ENCODE measurements around the gene PAQR9. TPM values are rescaled to one million over a fixed set of nuclear protein-coding genes. Genes with fewer than 3 reads are reported as not detected.

PAQR9 gene
- total and polyA plus RNA-seq, 2 donors (not counting 1 experiment from before 2014, with no cell fraction given), result not detected

DNA sequence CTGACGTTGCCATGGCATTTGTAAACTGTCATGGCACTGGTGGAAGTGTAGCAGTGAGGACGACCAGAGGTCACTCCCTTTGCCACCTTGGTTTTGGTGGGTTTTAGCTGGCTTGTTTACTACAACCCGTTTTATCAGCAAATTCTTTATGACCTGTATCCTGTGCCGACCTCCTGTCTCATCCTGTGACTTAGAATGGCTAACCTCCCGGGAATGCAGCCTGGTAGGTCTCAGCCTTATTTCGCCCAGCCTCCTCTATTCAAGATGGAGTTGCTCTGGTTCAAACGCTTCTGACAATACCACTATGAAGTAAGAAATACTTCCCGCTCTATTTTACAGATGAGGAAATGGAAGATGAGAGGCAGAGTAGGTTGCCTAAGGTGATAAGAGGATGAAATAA is 16.6 kb downstream of the PAQR9 start:
- ATAC-seq (ENCODE audit: low read depth), result no peak
- no peak for TF ChIP-seq EZH2 (IDR thresholded peaks at IDR 0.05; ENCODE audit: borderline replicate concordance, insufficient read depth, low read depth, low read length, poor library complexity, severe bottlenecking)
- TF ChIP-seq, protein P1, sequence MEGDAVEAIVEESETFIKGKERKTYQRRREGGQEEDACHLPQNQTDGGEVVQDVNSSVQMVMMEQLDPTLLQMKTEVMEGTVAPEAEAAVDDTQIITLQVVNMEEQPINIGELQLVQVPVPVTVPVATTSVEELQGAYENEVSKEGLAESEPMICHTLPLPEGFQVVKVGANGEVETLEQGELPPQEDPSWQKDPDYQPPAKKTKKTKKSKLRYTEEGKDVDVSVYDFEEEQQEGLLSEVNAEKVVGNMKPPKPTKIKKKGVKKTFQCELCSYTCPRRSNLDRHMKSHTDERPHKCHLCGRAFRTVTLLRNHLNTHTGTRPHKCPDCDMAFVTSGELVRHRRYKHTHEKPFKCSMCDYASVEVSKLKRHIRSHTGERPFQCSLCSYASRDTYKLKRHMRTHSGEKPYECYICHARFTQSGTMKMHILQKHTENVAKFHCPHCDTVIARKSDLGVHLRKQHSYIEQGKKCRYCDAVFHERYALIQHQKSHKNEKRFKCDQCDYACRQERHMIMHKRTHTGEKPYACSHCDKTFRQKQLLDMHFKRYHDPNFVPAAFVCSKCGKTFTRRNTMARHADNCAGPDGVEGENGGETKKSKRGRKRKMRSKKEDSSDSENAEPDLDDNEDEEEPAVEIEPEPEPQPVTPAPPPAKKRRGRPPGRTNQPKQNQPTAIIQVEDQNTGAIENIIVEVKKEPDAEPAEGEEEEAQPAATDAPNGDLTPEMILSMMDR (IDR thresholded peaks at IDR 0.05), result no peak
- no peaks in the 10 kb centered on the region for H3K9me3 ChIP-seq (ENCODE audit: control extremely low read depth in 1 of 3, control insufficient read depth in 2 of 3, insufficient read depth in 1 of 3, low read length in 2 of 3)
- H3K9ac ChIP-seq (ENCODE audit: low read length), result no peak overlapping the region
- no peaks in the 10 kb centered on the region for H3K79me2 ChIP-seq (ENCODE audit: control insufficient read depth, insufficient read depth, low read length)
- H3K4me1 Mint-ChIP-seq, result peaks cover 7% of the 10 kb centered on the region
- H4K20me1 ChIP-seq (ENCODE audit: control insufficient read depth, insufficient read depth, low read length, poor library complexity, severe bottlenecking), result no peaks in the 10 kb centered on the region
- 24% methylated on average over 5 of the region's 8 CpGs for WGBS (ENCODE audit: insufficient coverage)
- no peak for DNase-seq
- H3K27me3 Mint-ChIP-seq, result peaks cover 50% of the 10 kb centered on the region
- H3K4me1 ChIP-seq (ENCODE audit: control insufficient read depth in 2 of 2, insufficient read depth in 2 of 2, low read length in 2 of 2), result peaks cover 0 to 5% of the 10 kb centered on the region in 2 donors
- no peak overlapping the region for H3K4me3 Mint-ChIP-seq
- no peaks in the 10 kb centered on the region for H3K9me3 Mint-ChIP-seq (ENCODE audit: insufficient read depth)
- POLR2A ChIA-PET, result no interaction called here
- H3K27ac Mint-ChIP-seq, result no peak overlapping the region
- no peak overlapping the region for H3K4me2 ChIP-seq (replicated peaks; ENCODE audit: low read depth, low read length, poor library complexity, severe bottlenecking)
- peak overlapping the region; percentile 32 for H2AFZ ChIP-seq (ENCODE audit: insufficient read depth, low read depth, low read length, poor library complexity, severe bottlenecking)
- H3K36me3 ChIP-seq (replicated peaks in 1 of 2; ENCODE audit: control extremely low read depth in 1 of 2, control insufficient read depth in 1 of 2, extremely low read depth in 1 of 2, insufficient read depth in 2 of 2, low read length in 1 of 2), result no peaks in the 10 kb centered on the region
- no peak overlapping the region for H3K4me3 ChIP-seq (ENCODE audit: control extremely low read depth in 1 of 5, extremely low read depth in 1 of 5, insufficient read depth in 1 of 5, low read depth in 2 of 5, low read length in 4 of 5)
- H3K27ac ChIP-seq (ENCODE audit: low read length in 2 of 2), result no peak overlapping the region
- peaks cover 0 to 20% (median 17%) of the 10 kb centered on the region in 4 experiments for H3K27me3 ChIP-seq (replicated peaks in 1 of 4; ENCODE audit: control extremely low read depth in 1 of 4, control insufficient read depth in 3 of 4, insufficient read depth in 4 of 4, low read length in 3 of 4)
- intact Hi-C loops (cut with micrococcal nuclease), result no loop called here
- CTCF ChIA-PET, result no interaction called here

GRCh38 chr3:142945023-142945422 is 18.5 kb downstream of the PAQR9 start:
- H3K4me1 Mint-ChIP-seq, result peaks cover 7% of the 10 kb centered on the region
- no peak overlapping the region for H3K4me2 ChIP-seq (replicated peaks; ENCODE audit: low read depth, low read length, poor library complexity, severe bottlenecking)
- peaks cover 38% of the 10 kb centered on the region for H3K27me3 Mint-ChIP-seq
- CTCF ChIA-PET, result no interaction called here
- no peak overlapping the region for H3K27ac Mint-ChIP-seq
- H3K27ac ChIP-seq (ENCODE audit: low read length in 2 of 2), result no peak overlapping the region
- DNase-seq (no peak), ATAC-seq (ENCODE audit: low read depth) (no peak)
- H3K4me3 ChIP-seq (ENCODE audit: control extremely low read depth in 1 of 5, extremely low read depth in 1 of 5, insufficient read depth in 1 of 5, low read depth in 2 of 5, low read length in 4 of 5), result no peak overlapping the region
- H2AFZ ChIP-seq (ENCODE audit: insufficient read depth, low read depth, low read length, poor library complexity, severe bottlenecking), result peak overlapping the region; percentile 15
- H4K20me1 ChIP-seq (ENCODE audit: control insufficient read depth, insufficient read depth, low read length, poor library complexity, severe bottlenecking), result no peaks in the 10 kb centered on the region
- no peak overlapping the region for H3K9ac ChIP-seq (ENCODE audit: low read length)
- no peak overlapping the region for H3K4me3 Mint-ChIP-seq
- H3K27me3 ChIP-seq (replicated peaks in 1 of 4; ENCODE audit: control extremely low read depth in 1 of 4, control insufficient read depth in 3 of 4, insufficient read depth in 4 of 4, low read length in 3 of 4), result peaks cover 0 to 19% (median 12%) of the 10 kb centered on the region in 4 experiments
- no peaks in the 10 kb centered on the region for H3K9me3 Mint-ChIP-seq (ENCODE audit: insufficient read depth)
- WGBS (ENCODE audit: insufficient coverage), result 86% methylated on average over 4 of the region's 4 CpGs
- intact Hi-C loops (cut with micrococcal nuclease), result no loop called here
- H3K79me2 ChIP-seq (ENCODE audit: control insufficient read depth, insufficient read depth, low read length), result no peaks in the 10 kb centered on the region
- H3K4me1 ChIP-seq (ENCODE audit: control insufficient read depth in 2 of 2, insufficient read depth in 2 of 2, low read length in 2 of 2), result peaks cover 0 to 5% of the 10 kb centered on the region in 2 donors
- H3K9me3 ChIP-seq (ENCODE audit: control extremely low read depth in 1 of 3, control insufficient read depth in 2 of 3, insufficient read depth in 1 of 3, low read length in 2 of 3), result no peaks in the 10 kb centered on the region
- H3K36me3 ChIP-seq (replicated peaks in 1 of 2; ENCODE audit: control extremely low read depth in 1 of 2, control insufficient read depth in 1 of 2, extremely low read depth in 1 of 2, insufficient read depth in 2 of 2, low read length in 1 of 2), result no peaks in the 10 kb centered on the region
- no peak for TF ChIP-seq EZH2 (IDR thresholded peaks at IDR 0.05; ENCODE audit: borderline replicate concordance, insufficient read depth, low read depth, low read length, poor library complexity, severe bottlenecking)
- TF ChIP-seq, protein P1 (IDR thresholded peaks at IDR 0.05), result no peak
- POLR2A ChIA-PET, result no interaction called here

All from B cell (primary cell).